Fibroblast of pulmonary artery (primary cell): ENCODE results near the gene KCNJ10.

ENCODE experiments used
- DNase-seq: peaks from one replicate; pipeline ENCODE4 v3.0.0-alpha.2; 2010; ENCODE audit warnings: low read depth
- H3K4me3 ChIP-seq: replicated peaks from 2 replicates; pipeline ENCODE4 v1.5.1; 2011; ENCODE audit warnings: low read depth, mild to moderate bottlenecking, control low read depth, low read length, moderate library complexity
- CTCF ChIP-seq: IDR thresholded peaks from 2 replicates; pipeline ENCODE4 v1.5.1; 2011; ENCODE audit warnings: mild to moderate bottlenecking, control low read depth, low read length, inconsistent platforms; ENCODE audit errors: missing control alignments

Gene KCNJ10

GRCh38 chr1:160094291-160094625, 24.3 kb upstream of the KCNJ10 start:
- no peak for TF ChIP-seq CTCF
- no peak overlapping the region for H3K4me3 ChIP-seq
- no peak for DNase-seq

GRCh38 chr1:160093624-160094290, 23.8 kb upstream of the KCNJ10 start:
- no peak for DNase-seq
- no peak for TF ChIP-seq CTCF
- no peak overlapping the region for H3K4me3 ChIP-seq

- no peak for DNase-seq
- TF ChIP-seq CTCF = no peak
- no peak overlapping the region for H3K4me3 ChIP-seq
Observed at GRCh38 chr1:160093069-160093395, 23.1 kb upstream of the KCNJ10 start.

GRCh38 chr1:160092366-160093068, 22.6 kb upstream of the KCNJ10 start:
- no peak for TF ChIP-seq CTCF
- H3K4me3 ChIP-seq = no peak overlapping the region
- no peak for DNase-seq

GRCh38 chr1:160091666-160092223, 21.8 kb upstream of the KCNJ10 start:
- TF ChIP-seq CTCF = no peak
- H3K4me3 ChIP-seq = no peak overlapping the region
- no peak for DNase-seq

- TF ChIP-seq CTCF = no peak
- no peak overlapping the region for H3K4me3 ChIP-seq
- DNase-seq = no peak
Observed at GRCh38 chr1:160090760-160091159, 20.8 kb upstream of the KCNJ10 start.
